MCF 10A (cell line): Measurements from ENCODE around the gene PTPRM. TPM values are rescaled to one million over a fixed set of nuclear protein-coding genes. Genes with fewer than 3 reads are reported as not detected.

Experiments used
- BruUV-seq: library from RNA; stranded (reverse); fragments of 400-500 nt; replicated peaks from 2 replicates; lab custom pipeline; 2021; lab: Mats Ljungman, UMichigan
- CTCF ChIA-PET: fragments of 300-600 bp; sonication (Branson Sonifier 250); formaldehyde crosslinking; extraction: SDS; loops from one replicate; lab custom pipeline; 2021; ENCODE audit warnings: antibody characterized with exemption, inconsistent platforms; lab: Yijun Ruan, JAX
- POLR2A ChIA-PET: fragments of 300-600, 350-650 bp; sonication (Branson Sonifier 250); formaldehyde crosslinking; extraction: SDS; loops from one replicate; lab custom pipeline; 2020; ENCODE audit warnings: antibody characterized with exemption, inconsistent platforms; lab: Yijun Ruan, JAX
- DNase-seq: peaks from one replicate; pipeline ENCODE4 v3.0.0-alpha.2; 2018; ENCODE audit not compliant: unreplicated experiment
- H3K27ac Mint-ChIP-seq: one replicate; pipeline ENCODE4 v1.8.0; 2022; ENCODE audit warnings: mild to moderate bottlenecking, low read depth, mixed read lengths; ENCODE audit not compliant: unreplicated experiment
- H3K27me3 Mint-ChIP-seq: one replicate; pipeline ENCODE4 v1.8.0; 2022; ENCODE audit warnings: mixed read lengths; ENCODE audit not compliant: insufficient read depth, unreplicated experiment
- H3K36me3 Mint-ChIP-seq: one replicate; pipeline ENCODE4 v1.8.0; 2022; ENCODE audit warnings: mild to moderate bottlenecking, moderate library complexity, mixed read lengths; ENCODE audit not compliant: insufficient read depth, unreplicated experiment
- H3K4me1 Mint-ChIP-seq: one replicate; pipeline ENCODE4 v1.8.0; 2022; ENCODE audit warnings: mixed read lengths; ENCODE audit not compliant: insufficient read depth, unreplicated experiment
- H3K4me3 Mint-ChIP-seq: one replicate; pipeline ENCODE4 v1.8.0; 2022; ENCODE audit warnings: mild to moderate bottlenecking, moderate library complexity, mixed read lengths; ENCODE audit not compliant: unreplicated experiment
- H3K9me3 Mint-ChIP-seq: one replicate; pipeline ENCODE4 v1.8.0; 2022; ENCODE audit warnings: mixed read lengths; ENCODE audit not compliant: unreplicated experiment
- CTCF ChIP-seq: fragments of 200-600 bp; IDR thresholded peaks from one replicate; pipeline ENCODE4 v1.8.0; 2022; ENCODE audit warnings: antibody characterized with exemption, mild to moderate bottlenecking; ENCODE audit not compliant: unreplicated experiment
- intact Hi-C: fragments of 100-400 bp; cut with micrococcal nuclease; formaldehyde crosslinking; loops from 2 replicates; pipeline ENCODE4 v1.14.1; 2022
- total RNA-seq: library from RNA; stranded (reverse); gene quantifications from 2 replicates; pipeline ENCODE4 v1.2.3, GENCODE V29; 2022

Gene PTPRM
- total RNA-seq, 1 experiment from 2014 or later: 82.8 TPM

GRCh38 chr18:8359481-8359880, 792.4 kb downstream of the PTPRM start:
- no peaks in the 10 kb centered on the region for H3K27me3 Mint-ChIP-seq
- H3K36me3 Mint-ChIP-seq: peaks cover 4% of the 10 kb centered on the region
- no peak overlapping the region for H3K4me3 Mint-ChIP-seq
- no TSS peak for BruUV-seq
- H3K27ac Mint-ChIP-seq: no peak overlapping the region
- intact Hi-C loops: no loop called here
- no peak for TF ChIP-seq CTCF
- DNase-seq: no peak
- ChIA-PET CTCF (no interaction called here), POLR2A (no interaction called here)
- H3K4me1 Mint-ChIP-seq: no peaks in the 10 kb centered on the region
- no peaks in the 10 kb centered on the region for H3K9me3 Mint-ChIP-seq

DNA sequence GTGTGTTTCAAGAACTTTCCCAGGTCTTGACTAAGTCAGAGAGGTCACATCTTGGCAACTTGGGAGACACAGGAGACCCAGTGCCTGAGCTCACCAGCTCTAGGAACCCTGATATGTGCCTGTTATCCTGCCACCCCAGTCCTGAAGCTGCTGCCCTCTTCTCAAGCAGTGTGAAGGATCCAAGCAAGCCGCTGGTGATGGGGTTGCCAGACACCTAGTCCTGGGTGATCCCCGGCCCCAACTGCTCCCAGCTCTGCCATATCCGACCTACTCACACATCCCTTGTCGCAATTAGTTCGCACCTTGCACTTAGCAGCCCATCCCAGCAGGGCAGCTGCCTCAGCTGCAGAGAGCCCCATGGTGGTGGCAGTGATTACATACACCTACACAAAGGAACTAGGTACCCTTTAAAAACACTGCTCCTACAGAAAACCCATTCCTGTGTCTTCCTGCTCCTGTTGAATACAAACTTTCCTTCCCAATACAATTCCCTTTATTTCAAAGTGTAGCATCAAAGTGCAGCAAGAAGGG, 794.9 kb downstream of the PTPRM start:
- Mint-ChIP-seq H3K4me3 (no peak overlapping the region), H3K9me3 (no peaks in the 10 kb centered on the region), H3K4me1 (no peaks in the 10 kb centered on the region), H3K36me3 (peaks cover 4% of the 10 kb centered on the region), H3K27ac (no peak overlapping the region), H3K27me3 (no peaks in the 10 kb centered on the region)
- BruUV-seq: no TSS peak
- no peak for TF ChIP-seq CTCF
- CTCF ChIA-PET: interaction anchor here (0.7 to 0.9 kb wide), 2 partner anchors 29 to 1140 kb away, joined by 3 read pairs; no protein-coding TSS in a partner anchor
- intact Hi-C loops: no loop called here
- POLR2A ChIA-PET: no interaction called here
- DNase-seq: no peak

- Mint-ChIP-seq H3K27ac (no peak overlapping the region), H3K36me3 (peaks cover 4% of the 10 kb centered on the region), H3K9me3 (no peaks in the 10 kb centered on the region), H3K27me3 (no peaks in the 10 kb centered on the region), H3K4me1 (no peaks in the 10 kb centered on the region), H3K4me3 (no peak overlapping the region)
- DNase-seq: no peak
- POLR2A ChIA-PET: no interaction called here
- CTCF ChIA-PET: no interaction called here
- no TSS peak for BruUV-seq
- intact Hi-C loops: no loop called here
- no peak for TF ChIP-seq CTCF
These were observed 795.7 kb downstream of the PTPRM start for GRCh38 chr18:8362863-8363262.

- intact Hi-C loops: no loop called here
- DNase-seq: no peak
- Mint-ChIP-seq H3K36me3 (peaks cover 7% of the 10 kb centered on the region), H3K9me3 (no peaks in the 10 kb centered on the region), H3K4me1 (no peaks in the 10 kb centered on the region), H3K27me3 (no peaks in the 10 kb centered on the region), H3K27ac (no peak overlapping the region), H3K4me3 (no peak overlapping the region)
- ChIA-PET CTCF (no interaction called here), POLR2A (no interaction called here)
- TF ChIP-seq CTCF: no peak
- BruUV-seq: no TSS peak
These were observed 797.3 kb downstream of the PTPRM start for GRCh38 chr18:8364385-8364784.
